NCI-H345 (cell line): ENCODE results near the gene SLC25A13.

Experiments used
- DNase-seq: peaks from one replicate; lab custom pipeline; 2025; lab: John Stamatoyannopoulos, UW

SLC25A13 gene

DNA sequence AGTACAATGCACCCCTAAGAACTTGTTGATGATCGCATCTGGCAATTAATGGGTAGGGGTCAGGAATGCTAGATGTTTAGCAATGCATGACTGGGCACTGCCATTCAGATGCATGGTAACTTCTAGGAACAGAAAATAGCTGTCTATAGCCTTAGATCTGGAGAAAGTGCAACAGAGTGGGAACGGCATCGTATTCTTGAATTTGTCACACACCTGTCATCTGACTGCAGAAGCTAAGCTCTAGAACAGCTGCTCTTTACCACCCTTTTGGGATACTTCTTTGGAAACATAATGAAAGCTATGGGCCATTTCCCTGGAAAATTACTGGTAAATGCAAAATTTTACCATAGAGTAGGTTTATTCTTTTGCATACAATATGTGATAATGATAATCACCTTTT is 118.1 kb downstream of the SLC25A13 start:
- DNase-seq, result no peak

DNA sequence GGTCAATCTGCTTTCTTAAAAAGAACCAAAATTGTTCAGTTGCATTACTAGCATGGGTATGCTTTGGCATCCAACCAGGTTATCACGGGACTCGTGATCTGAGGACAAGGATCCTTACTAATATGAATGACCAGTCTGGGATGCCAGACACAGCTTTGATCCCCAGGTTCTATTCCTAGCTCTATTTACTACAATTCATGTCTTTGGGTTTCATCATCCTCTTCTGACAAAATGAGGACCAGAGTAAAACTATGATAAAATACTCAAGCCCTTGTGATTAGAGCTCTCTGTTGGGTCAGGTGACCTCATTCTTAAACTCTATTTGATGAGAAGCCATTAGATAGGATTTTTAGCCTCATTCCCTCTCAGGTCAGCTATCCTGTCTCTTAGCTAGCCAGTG is 119.8 kb downstream of the SLC25A13 start:
- no peak for DNase-seq

DNA sequence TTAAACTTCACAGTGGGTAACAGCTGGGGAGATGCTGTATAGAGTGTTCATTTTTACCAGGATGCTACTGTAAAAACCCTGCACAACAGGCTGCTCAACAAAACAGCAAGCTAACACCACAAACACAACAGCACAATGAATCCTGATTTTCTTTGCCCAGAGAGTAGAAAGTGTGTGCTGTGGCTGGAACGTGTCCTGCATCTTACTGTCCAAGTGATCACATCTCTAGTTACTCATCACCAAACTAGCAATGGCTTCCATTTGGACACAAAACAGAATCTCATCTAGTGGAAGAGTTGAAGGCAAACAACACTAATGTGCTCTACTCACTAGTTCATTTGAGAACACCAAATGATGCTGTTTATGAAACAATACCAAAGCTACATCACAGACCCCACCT is 121.2 kb downstream of the SLC25A13 start:
- no peak for DNase-seq

DNA sequence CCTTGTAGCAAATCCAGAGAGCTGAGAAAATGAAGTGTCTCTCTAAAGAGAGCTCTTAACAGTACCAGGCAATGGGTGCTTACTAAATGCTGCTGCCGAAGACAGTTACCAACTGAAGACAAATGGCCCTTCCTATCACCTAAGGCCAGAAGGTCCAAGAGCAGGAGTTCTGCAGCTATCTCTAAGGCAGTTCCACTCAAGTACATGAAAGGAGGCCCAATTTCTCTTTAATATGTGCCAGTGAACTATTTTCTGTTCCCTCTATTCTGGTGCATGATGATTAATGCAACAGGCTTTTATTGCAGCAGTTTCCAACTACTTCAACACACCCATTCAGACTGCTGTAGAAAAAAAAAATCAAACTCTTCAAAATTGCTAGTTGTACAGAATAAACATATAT is 122.5 kb downstream of the SLC25A13 start:
- no peak for DNase-seq

DNA sequence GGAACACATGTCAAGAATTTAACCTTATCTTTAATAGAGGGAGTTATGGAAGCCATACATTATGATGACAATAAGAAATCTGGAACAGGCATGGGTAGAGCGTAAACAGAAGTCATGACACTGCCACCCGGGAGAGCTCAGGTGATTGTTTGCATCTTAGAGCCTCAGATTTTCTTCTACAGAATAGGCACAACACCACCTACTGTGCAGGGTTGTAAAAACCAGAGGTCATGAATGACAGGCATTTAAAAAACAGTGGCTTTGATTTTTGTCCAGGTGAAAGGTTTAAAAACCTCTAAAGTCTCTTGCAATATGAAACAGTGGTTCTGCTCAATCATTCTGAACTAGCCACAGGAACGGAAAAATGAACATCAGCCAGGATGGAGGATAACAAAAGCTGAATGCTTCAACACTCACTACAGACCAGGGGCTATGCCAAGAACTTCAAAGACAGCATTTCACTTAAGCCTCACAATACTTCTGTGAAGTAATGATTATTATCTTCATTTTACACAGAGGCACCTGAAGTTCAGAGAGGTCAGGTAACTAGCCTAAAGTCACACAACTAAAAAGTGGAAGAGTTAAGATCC is 123.8 kb downstream of the SLC25A13 start:
- DNase-seq, result no peak

DNA sequence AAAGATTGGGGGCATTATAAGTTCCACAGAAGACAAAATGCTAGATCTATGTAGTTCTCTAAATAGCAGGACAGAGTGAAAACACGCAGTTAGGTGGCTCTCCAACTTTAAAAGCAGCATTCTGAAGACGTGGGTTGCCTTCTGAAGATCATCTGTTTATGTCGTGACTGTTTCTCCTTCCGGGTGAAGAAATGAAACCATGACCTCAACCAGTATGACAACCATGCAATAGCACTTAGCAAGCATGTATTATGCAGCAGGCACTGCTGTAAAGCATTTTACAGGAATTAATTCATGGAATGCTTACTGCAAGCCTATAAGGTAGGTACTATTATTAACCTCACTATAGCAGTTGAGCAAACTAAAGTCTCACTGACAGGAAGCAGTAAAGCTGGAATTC is 125.2 kb downstream of the SLC25A13 start:
- no peak for DNase-seq

DNA sequence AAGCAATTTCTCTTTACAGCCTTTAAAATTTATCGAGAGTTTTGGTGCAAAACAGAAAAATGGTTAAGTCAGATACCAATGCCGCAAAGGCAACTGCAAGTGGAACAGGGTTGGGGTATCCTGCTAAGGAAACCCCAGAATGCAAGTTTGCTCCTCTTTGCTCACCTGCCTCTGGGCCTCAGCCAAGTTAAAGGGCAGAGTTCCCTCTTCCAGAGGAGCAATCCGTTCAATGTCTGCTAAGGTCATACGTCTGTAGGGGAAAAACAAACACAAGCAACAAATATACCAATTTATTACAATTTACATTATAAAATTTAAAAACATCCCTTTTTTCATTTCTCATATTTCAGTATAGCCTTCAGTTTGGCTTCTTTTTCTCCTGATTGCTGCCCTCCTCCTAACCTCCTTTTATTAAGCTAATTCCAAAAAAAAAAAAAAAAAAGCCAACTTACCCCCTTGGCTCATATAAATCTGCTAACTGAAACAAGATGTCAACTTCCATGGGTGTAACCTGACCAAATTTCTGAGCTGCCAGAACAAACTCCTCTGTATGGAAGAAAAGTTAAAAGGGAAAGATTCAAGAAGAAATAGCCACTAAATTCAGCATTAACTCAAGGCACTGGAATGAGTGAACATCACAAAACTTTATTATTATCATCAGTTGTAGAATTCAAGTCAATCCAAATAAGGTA is 132.6 kb downstream of the SLC25A13 start:
- DNase-seq, result no peak

DNA sequence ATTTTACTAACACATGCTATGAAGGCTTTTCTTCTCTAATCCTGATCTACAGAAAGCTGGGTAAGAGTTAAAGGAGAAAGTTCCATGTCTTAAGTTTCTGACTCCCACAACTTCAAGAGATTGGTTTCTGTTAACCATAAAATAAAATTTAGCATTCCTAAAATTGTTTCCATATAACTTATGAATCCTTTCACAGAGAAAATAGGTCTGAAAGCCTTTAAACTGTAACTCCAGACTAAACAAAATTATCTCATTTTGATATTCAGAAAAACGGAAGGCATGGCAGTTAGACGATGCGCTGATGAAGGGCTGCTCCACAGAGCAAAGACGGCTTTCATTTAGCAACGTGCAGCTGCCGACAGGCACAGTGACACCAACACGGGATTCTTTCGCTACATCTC is 133.3 kb downstream of the SLC25A13 start:
- no peak for DNase-seq

DNA sequence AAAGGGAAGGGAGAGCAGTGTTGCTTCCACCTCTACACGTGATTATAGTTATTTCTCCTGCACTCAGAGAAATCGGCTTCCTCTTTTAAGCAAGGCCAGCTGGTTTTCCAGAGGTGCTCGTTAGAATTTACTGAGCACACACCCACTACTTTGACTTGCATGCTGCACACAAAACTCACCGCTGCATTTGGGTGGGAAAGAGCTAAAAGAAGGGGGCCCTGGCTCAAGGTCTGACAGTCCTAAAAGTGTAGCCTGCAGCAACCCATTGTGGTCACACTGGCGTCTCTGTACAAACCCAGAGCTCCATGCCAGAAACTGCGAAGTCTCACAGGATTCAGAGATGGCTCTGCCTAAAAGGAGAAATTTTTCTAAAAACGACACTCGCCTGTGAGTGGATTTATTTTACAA is 133.7 kb downstream of the SLC25A13 start:
- DNase-seq, result no peak

DNA sequence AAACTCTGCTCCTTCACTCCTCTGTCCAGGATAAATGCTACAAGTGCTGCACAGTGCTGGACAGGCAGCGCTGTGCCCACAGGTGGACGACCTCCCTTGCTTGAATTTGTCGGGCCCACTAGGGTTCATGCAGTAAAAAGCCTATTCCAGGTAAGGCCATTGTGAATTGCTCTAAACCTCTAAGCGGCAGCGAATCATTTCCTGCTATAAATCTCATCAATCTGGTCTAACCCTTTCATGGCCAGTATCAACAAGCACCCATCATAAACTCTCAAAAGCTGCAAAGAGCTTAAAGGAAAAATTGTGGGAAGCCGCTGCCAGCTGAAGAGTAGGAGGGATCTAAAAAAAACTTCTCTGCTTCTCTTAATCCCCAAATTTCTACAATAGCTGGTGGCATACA is 134.2 kb downstream of the SLC25A13 start:
- DNase-seq, result no peak

DNA sequence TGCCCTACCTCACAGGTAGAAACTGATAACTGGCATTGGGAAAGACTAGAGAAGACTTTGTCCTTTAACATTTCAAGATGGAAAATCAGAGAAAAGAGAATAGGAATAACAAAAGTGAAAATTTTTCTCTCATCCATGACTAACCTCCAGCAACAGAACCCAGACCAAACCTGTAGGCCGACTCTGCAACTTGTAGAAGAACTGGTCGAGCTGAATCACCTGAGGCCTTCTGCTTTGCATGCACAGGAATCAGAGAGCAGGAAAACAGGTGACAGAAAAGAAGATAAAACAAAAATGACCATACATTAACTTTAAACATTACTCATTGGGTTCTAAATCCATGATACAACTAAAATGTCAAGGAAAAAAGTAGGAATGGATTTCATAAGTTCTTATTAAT is 137.1 kb downstream of the SLC25A13 start:
- no peak for DNase-seq

DNA sequence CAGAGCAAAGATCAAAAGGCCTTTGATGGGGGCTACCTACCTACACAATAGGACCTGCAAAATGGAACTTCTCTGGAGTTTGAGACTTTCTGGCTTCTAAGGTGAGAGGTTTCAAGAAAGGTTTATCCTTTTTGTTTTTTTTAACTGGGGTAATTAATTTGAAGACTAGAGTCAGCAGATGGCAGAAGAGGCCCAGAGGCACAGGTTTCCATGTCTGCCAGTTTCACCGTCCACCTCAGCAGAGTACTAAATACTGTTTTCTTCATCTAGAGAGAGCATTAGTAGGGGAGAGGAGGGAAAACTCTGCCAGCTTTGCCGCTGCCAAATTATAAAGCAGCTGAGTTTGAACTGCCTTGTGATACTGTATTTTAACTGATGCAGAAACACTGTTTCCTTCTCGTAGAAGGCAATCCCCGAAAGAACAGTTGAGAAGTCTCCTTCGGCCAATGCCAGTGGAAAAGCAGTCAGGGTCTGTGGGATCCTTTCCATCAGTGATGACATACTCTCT is 138.7 kb downstream of the SLC25A13 start:
- DNase-seq, result no peak

DNA sequence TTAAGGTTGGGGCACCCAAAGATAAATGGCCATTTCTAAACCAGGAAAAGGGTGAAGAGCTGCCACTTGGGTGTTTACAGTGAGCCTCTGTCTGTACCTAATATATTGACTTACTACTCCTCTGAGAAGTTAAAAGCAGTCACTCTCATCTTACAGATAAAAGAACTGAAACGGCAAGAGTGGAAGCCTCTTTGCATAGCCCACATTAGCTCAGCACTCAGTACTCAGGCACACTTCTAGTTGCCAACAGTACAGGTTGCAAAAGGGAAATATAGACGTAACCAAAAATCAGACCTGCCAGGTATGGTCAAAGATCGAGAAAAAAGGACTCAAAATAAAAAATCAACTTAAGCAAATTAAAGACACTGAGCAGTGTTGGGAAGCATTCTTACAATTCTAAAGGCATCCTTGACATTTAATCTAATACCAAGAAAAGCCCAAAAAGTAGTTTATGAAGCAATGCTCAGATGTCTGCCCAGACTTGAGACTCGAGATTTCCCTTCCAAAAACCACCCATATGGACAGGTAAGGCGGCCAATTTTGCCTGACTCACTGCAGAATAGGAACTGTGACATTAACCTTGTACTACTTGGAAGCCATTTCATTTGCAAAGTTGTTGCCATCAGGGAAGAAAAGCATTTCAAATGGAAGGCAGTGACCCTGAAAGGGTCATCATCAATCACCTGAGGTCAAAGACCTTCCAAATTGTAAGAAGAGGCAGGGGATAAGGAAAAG is 139.3 kb downstream of the SLC25A13 start:
- no peak for DNase-seq

DNA sequence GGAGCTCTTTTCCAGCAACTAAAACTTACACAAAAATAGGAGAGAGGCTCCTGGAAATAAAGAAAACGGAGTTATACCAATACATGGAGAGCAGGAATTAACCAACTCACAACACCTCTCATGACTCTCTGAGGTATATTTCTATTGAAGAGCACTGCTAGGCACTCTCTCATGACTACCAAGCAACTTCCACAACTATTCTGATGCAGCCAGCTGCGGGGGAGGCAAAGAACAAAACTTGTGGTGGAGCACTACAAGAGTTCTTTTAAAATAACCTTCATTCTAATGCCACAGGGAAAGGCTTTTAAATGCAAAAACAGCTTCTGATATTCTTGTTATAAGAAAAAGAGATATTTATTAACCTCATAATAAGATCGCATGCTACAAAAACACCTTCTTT is 140.7 kb downstream of the SLC25A13 start:
- DNase-seq, result no peak

DNA sequence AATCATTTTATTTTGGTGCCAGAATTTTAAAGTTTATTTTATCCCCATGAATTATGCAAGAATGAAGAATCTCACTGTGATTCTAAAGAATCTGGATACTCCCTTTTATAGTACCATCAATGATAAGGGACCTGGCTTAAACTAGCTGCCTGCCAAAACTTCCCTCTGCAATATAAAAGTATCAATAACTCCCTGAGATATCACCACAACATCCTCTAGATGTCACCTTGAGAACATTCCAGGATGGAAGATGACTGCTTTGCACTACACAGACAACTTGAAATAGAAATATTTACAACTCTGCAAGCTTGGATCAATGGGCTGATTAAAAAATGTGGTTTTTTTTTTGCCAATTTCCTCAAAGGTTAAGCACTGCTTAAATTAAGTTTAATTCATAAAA is 142.1 kb downstream of the SLC25A13 start:
- no peak for DNase-seq

DNA sequence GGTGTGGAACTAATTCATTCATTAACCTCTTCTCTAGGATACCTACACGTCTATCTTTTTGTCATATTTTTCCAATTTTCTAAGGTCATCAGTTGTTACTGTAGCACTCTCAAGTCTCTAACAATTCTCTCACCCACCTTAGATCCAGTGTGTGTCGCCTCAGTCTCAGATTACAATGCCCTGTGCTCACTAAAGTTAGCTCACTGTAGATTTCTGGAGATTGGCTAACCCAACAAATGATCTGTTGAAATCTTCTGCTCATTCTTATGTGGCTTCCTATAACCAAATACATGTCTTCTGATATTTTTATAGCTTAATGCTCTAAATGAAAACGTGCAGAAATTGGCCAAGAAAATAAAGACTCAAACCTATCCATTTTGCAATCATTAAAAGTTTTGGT is 142.6 kb downstream of the SLC25A13 start:
- DNase-seq, result no peak

DNA sequence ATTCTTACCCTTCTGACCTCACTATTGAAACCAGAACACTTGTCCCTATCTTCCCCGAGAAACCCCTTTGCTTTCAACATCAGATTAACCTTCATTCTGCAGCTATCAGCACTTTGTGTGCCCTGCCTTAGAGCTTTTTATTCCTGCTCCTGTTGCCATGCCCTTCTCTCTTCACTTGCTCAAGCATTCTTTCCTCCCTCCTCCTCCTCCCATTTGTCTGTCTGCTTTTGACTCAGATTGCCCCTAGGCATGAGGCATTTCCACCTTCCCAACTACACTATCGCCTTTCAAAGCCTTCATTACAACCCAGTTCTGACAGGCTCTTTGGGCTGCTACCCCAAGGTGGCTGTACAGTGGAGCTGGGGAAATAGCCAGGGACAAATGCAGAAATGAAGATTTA is 143.3 kb downstream of the SLC25A13 start:
- no peak for DNase-seq

DNA sequence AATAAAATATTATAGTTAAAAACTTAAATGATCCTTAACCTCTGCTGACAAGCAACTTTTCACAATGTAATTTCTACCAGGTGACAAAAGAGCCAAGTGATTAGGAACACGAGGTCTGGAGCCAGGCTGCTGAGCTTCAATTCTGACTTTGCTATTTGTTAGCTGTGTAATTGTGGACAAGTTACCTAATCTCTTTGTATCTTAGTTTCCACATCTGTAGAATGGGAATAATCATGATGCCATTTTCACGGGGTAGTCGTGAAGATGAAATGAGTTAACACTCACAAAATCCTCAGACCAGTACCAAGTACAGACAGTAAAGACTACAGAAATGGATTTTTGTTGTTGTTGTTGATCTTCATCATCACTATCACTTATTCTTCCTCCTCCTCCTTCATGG is 144.5 kb downstream of the SLC25A13 start:
- DNase-seq, result no peak

DNA sequence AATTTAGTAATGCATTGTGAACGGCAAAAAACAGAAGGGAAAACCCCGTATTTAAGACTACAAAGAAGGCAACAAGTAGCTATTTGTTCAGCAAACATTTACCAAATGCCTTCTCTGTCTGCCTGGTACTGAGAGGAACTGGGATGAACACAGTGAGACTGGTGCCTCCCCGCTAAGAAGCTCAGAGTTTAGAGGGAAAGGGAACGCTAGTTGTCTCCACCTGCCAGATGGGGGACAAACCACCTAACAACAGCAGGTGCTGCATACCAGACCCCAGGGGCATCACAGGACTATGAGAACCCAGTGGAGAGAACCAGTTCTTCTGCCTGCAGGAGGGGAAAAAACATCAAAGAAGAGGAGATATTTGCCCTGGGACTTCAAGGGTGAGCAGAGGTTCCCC is 147.1 kb downstream of the SLC25A13 start:
- no peak for DNase-seq

DNA sequence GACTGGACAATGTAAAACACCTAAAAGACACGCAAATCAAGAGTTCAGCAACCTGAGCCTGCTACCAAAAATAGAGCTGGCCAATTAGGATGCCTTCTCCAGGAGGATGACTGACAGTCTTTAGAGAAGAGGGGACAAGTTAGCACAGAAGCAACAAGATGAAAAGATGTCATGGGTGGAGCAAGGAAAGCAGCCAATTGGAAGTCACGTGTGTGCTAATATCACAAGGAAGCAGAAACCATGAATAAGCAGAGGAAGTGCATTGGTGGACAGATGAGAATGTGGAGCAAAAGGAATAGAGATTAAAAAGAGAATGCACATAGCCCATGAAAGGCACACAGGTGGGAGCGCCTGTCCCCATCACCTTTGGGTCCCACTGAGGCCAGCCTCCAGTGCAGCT is 148.1 kb downstream of the SLC25A13 start:
- no peak for DNase-seq

DNA sequence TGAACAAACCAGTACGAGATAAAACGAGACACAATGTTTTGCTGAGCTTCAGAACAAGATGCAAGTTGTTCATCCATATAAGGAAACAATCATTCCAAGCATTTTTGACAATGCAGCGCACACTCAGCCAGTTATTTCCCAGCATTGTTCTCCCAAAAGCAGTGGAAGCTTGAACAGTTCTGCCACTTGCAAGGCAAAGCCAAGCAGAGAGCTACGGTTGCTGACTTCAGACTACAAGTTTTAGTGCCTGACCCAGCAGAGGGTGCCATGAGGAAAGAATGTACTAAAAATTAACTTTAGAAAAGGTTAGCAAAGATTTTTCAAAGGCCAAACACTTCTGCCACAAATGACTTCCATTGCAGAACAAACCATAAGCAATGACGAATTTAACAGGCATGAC is 152.5 kb downstream of the SLC25A13 start:
- no peak for DNase-seq

DNA sequence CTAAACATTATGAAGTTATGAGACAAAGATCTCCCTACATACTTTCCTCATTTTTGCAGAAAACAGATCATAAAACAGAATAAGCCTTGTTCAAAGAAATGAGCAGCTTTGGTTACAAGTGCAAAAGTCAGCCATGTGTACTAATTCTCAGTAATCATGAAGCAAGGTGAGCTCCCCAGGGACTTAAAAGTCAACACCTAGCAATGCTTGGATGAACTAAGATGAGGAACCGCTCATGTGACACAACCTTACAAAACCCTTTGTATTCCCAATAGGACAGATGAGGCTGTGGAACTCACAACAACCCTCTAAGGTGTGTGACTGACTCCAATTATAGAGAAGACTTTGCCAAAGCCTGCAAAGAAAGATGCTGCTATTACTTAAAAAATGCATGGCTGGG is 154.5 kb downstream of the SLC25A13 start:
- DNase-seq, result no peak

DNA sequence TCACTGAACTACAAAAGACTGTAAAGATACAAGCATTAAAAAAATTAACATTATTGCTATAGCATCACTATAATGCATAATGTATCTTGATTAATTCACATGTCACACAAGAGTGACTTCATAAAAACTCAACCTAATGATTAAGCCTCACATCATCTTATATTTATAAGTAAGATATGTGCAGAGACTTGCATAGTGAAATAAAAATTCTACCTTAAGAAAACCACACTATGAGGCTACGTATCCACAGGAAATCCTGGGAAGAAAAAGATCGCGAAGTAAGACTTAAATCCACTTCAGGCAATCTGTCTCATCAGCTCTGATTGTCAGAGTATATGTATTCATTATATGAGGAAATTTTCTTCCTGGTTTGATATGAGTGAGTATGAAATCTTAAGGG is 160.0 kb downstream of the SLC25A13 start:
- DNase-seq, result no peak
